A204.1 (cell line): ENCODE data around the gene SPOUT1.
A peak's percentile ranks its signal among the peaks of the same experiment; 100 is the strongest.

Source experiments
- FAIRE-seq: peaks from 2 replicates; lab custom pipeline; 2012; peaks lifted over from hg19 to GRCh38; lab: Jason Lieb, UNC

The SPOUT1 gene

GRCh38 chr9:128835246-128836210 is 5.9 kb upstream of the SPOUT1 start:
- no peak for FAIRE-seq

- no peak for FAIRE-seq
Measured at GRCh38 chr9:128833696-128834095, 4.1 kb upstream of the SPOUT1 start.

GRCh38 chr9:128828719-128829452 is 708 bp downstream of the SPOUT1 start:
- no peak for FAIRE-seq

- no peak for FAIRE-seq
Measured at GRCh38 chr9:128828267-128828666, 1.3 kb downstream of the SPOUT1 start.

- no peak for FAIRE-seq
Measured at GRCh38 chr9:128825923-128826700, 3.5 kb downstream of the SPOUT1 start.

- no peak for FAIRE-seq
Measured at GRCh38 chr9:128824911-128825310, 4.7 kb downstream of the SPOUT1 start.

- FAIRE-seq: no peak
Measured at GRCh38 chr9:128823903-128824406, 5.6 kb downstream of the SPOUT1 start.

- FAIRE-seq: no peak
Measured at GRCh38 chr9:128823362-128823902, 6.2 kb downstream of the SPOUT1 start.

- FAIRE-seq: no peak
Measured at GRCh38 chr9:128822407-128823042, 7.1 kb downstream of the SPOUT1 start.

- no peak for FAIRE-seq
Measured at GRCh38 chr9:128821584-128822406, 7.8 kb downstream of the SPOUT1 start.

GRCh38 chr9:128820665-128821583 is 8.7 kb downstream of the SPOUT1 start:
- no peak for FAIRE-seq

- no peak for FAIRE-seq
Measured at GRCh38 chr9:128819716-128820664, 9.6 kb downstream of the SPOUT1 start.

- FAIRE-seq: no peak
Measured at GRCh38 chr9:128818839-128819715, 10.5 kb downstream of the SPOUT1 start.

- FAIRE-seq: peak; percentile 90
Measured at GRCh38 chr9:128818099-128818838, 11.3 kb downstream of the SPOUT1 start, which contains the start of gene ENDOG. Gene ENDOG (plus strand): TSS chr9:128818500. CDS start chr9:128818685, 185 bp downstream.

- no peak for FAIRE-seq
Measured at GRCh38 chr9:128810873-128811272, 18.7 kb downstream of the SPOUT1 start.

- FAIRE-seq: no peak
Measured at GRCh38 chr9:128809831-128810230, 19.8 kb downstream of the SPOUT1 start.
